ENCODE data around the gene CNTF.
"Not testable (repeated sequence)": the region's sequence is repeated elsewhere in the genome, so short reads cannot be mapped to it uniquely, and the experiment has no call there.

CNTF gene, protein sequence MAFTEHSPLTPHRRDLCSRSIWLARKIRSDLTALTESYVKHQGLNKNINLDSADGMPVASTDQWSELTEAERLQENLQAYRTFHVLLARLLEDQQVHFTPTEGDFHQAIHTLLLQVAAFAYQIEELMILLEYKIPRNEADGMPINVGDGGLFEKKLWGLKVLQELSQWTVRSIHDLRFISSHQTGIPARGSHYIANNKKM

DNA sequence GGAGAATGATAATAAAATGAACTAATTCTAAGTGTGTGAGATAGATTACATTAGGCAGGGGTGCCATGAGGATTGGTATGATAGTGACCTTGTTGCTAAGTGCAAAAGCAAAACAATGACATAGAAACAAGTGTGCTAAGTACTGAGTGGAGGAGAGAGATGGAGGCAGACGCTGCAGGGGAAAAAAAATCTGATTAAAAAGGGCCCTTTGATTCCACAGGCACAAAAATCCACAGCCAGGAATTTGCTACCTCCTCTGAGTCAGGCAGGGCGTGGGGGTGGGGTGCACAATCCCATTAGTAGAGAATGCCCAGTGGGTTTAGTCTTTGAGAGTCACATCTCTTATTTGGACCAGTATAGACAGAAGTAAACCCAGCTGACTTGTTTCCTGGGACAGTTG lies at the start of gene CNTF:
CNTF (plus strand) TSS at position 322 of the 400 bp plus-strand sequence. CDS start 88 bp downstream, outside the sequence.
- no peak for DNase-seq (ENCODE audit: low read depth in 2 of 2)

DNA sequence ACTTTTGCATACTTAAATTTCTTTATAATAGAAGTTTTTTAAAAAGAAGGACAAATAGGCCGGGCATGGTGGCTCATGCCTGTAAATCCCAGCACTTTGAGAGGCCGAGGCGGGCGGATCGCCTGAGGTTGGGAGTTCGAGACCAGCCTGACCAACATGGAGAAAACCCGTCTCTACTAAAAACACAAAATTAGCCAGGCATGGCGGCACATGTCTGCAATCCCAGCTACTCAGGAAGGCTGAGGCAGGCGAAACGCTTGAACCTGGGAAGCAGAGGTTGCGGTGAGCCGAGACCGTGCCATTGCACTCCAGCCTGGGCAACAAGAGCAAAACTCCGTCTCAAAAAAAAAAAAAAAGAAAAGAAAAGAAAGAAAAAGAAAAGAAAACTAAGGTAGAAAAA lies 49.6 kb upstream of the CNTF start:
- not testable (repeated sequence) for DNase-seq (ENCODE audit: low read depth in 2 of 2)

DNA sequence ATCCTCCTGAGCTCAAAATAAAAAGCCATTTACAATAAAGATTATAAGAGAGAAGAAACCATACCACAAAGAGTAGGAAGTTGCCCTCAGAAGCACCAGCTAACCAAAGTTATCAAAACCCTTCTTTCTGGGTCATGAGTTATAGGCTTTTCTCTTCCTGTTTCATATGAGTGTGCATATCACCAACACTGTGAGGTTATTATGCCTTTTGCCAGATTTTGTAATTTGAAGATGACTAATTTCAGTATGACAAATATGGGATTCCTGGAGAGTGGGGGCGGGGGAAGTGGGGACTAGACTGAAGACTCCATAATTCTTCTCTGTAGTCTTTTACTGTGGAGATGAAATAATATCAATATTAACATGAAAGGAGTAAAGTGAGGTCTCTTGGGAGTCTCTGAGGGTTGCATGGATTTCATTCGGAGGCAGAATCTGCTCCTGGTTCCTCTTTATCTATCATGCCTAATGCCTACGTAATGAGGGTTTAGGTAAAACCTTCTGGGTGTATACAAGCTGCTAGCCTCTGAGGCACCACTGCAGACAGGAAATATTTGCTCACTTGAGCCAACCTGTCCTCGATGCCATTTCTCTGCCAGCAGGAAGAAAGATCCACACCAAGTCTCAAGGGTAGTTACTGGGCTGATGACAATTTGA lies 48.9 kb upstream of the CNTF start:
- peak; percentile 16 to 19 for DNase-seq (ENCODE audit: low read depth in 2 of 2)

DNA sequence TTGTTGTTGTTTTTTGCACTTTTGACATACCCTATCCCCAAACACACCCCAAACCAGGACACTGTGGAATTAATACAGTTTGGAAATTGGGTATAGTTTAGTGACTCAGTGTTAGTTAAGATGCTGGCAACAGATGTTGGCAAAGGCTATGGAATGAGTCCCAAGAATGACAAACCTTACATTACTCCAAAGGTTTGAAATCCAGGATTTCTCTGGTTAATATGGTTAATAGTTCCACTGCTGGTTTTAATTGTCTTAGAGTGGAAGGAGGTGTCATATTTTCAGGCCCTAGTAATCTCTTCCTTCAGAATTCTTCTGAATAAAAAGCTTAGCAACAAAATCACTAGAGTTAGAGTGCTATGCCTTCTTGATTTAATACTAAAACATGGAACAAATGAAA lies 47.6 kb upstream of the CNTF start:
- no peak for DNase-seq (ENCODE audit: low read depth in 2 of 2)

DNA sequence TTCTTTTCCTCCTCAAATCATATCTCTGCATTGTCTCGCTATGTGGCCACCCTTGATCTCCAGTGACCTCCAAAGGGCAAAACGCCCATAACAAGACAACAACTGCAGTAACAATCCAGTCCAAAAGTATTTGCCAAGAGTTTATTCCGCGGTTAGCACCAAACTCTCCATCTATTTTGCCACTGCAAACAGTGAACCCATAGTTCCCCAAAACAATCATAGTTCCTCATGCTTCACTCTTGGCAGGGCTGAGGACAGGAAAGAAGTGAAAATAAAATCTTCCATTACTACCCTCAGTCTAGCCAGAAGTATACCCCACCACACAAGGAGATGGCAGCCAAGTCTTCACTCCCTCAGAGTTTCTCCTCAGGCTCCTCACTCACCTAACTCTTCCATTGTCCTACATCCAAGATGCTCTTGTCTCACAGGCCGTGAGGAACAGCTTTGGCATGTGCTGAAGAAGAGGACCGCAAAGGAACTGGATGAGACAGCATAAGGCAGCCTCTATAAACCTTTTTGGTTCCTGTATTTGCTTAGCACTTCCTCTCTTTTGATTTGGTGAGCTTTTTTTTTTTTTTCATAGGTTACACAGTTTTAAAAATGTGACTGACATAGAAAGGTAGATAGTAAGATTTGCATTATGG lies 47.0 kb upstream of the CNTF start, which contains the start of gene LPXN:
LPXN (minus strand) TSS at position 480 of the 644 bp plus-strand sequence; CDS start at position 396, 84 bp downstream.
- DNase-seq (ENCODE audit: low read depth in 2 of 2), result peak; percentile 12 to 18

DNA sequence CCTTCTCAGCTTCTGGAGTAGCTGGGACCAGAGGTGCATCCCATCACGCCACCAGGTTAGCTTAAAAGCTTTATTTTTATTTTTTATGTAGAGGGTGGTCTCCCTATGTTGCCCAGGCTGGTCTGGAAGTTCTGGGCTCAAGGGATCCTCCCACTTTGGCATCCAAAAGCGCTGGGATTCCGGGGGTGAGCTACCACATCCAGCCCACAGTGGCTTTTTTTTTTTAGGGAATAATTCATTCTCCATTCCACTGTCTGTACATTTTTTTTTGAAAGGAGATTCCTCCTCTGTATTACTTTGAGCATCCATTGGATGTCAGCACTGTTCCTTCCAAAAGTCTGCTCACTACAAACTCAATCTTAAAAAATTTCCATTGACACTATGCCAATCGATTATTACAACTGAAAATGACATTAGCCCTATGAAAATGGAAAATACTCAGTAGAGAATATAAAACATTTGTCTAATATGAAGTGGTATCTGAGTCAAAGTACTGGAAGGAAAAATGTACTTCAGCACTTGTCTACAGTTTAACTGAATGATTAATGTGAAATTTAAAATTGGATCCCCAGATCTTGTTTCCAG lies 45.5 kb upstream of the CNTF start:
- no peak for DNase-seq (ENCODE audit: low read depth in 2 of 2)

DNA sequence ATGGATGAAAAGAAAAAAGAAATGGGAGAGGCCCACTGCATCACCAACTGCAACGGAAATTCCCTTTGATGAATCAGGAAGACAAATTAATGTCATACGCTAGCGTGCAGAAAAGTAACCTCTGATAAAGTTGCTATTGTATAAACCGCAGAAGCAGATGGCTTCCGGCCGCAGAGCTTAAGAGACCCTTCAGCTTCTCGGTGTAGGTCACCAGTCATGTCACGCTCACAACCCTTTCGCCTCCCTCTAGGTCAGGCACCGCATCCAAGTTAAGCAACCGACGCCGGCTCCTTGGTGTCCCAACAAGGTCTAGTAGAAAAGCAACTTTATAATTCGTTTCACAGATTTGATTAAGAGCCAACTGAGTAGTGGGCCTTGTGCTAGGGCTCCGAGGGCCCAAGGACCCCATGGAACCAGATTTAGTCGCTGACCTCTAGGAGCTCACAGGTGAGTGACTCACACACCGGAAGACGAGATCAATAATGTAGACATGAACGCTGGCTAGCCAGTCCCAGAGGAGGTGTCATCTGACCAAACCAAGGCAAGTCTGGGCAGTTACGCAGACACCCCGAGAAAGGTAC lies 44.8 kb upstream of the CNTF start:
- peak; percentile 53 for DNase-seq (ENCODE audit: low read depth in 2 of 2)

DNA sequence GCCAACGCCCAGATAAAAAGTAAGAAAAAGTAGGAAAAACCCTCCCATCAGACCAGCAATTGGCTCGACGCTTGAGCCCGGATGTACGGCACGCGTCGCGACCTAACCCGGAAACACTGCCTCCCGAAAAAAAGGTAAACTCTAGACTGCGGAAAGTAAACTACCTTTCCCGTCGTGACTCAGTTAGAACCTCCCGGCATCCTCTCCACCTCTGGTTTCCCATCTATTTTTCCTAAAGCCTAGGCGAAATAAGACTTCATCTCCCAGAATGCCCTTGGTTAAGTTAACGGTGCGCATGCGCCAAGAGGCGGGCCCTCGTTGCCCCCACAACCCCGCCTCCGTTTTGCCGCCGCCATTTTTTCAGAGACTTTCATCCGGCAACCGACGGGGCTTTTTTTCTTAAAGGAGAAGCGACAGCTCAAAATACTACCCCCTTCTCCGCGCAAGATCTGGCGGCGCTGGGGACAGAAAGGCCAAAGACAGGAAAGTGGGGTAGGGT lies 44.3 kb upstream of the CNTF start:
- peak; percentile 79 to 86 for DNase-seq (ENCODE audit: low read depth in 2 of 2)

DNA sequence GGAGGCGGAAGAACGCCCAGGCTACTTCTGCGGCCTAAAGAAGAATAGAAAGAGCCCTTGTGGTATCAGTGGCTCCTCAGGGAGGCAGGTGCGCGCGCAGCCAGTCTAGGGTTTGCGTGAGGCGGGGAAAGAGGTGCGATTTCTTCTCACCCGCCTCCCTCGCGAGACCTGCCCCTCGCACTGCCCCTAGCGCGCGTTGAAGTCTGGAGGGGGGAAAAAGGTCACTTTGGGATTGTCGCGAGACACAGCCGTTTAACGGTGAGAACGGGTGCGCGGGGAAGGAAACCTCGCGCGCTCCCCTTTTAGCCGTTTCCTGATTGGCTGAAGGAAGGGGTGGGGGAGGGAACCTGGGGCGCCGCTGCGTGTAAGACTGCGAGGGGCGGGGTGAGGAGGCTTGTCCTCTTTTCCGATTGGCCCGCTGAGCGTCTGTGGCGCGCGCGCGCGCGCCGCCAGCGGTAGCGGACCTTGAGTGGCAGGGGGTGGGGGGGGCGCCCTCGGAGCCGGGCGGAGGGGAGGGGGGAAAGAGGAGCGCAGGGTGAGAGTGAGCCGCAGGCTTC lies 43.8 kb upstream of the CNTF start, which contains the start of gene ZFP91:
ZFP91 (plus strand) TSS at position 429 of the 557 bp plus-strand sequence. CDS start 219 bp downstream, outside the sequence.
- DNase-seq (ENCODE audit: low read depth in 2 of 2), result peak; percentile 92 to 93

DNA sequence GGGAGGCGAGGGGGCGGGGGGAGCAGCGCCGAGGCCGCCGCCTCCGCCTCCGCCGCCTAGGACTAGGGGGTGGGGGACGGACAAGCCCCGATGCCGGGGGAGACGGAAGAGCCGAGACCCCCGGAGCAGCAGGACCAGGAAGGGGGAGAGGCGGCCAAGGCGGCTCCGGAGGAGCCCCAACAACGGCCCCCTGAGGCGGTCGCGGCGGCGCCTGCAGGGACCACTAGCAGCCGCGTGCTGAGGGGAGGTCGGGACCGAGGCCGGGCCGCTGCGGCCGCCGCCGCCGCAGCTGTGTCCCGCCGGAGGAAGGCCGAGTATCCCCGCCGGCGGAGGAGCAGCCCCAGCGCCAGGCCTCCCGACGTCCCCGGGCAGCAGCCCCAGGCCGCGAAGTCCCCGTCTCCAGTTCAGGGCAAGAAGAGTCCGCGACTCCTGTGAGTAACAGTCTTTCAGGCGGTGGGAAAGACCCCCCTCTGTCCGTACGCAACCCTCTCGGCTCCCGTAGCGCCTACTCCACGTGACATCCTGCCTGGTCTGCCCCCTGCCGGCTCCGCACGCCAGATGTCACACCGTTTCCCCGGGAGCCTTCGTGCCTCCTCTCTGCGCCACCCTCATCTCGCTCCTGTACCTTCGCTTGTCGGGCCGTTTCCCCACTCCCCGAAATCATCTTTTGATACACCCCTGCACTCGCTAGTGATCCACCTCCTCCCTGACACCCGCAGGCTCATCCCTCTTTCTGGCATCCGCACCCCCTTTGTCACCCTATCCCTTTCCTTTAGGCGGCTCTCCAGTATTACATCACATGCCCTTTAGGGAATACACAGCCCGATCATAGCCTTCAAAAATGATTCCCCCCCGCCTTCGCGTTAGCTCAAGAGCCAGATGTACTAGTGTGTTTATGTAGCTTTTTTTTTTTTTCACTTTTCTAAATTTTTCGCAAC lies 43.0 kb upstream of the CNTF start:
- DNase-seq (ENCODE audit: low read depth in 2 of 2), result peak; percentile 85 to 87

DNA sequence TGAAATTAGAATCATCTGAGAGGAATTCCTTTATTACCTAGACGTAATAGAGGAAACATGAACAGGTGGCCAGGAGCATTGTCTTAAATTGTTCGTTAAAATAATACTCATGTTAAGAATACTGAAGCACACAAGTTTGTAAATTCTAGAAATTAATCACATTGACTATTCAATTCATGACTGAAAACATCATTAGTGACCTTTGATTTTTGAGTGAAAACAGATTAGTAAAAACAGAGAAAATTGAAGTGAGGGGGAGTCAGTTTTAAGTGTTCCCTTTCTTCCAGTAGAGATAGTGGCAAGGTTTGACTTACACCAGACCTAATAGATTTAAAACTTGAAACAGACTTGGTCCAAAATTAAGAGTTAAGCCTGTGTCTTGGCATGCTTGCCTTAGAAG lies 42.2 kb upstream of the CNTF start:
- no peak for DNase-seq (ENCODE audit: low read depth in 2 of 2)

DNA sequence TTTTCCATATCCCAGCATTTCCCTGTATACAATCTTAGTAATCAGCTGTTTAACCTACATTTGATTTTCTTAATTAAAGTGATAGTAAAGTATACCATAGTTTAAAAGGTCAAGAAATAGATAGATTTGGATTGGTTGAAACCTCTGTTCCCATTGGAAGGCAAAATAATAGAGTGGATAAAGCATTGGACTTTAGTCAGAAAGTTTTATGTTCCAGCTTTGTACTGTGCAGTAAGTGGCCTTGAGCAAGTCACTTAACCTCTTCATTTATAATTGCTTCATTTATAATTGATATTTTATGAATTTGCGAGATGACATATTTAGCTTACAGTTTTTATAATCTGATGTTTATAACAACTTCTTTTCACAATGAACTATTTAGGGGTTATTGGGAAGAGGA lies 40.0 kb upstream of the CNTF start:
- DNase-seq (ENCODE audit: low read depth in 2 of 2), result no peak

DNA sequence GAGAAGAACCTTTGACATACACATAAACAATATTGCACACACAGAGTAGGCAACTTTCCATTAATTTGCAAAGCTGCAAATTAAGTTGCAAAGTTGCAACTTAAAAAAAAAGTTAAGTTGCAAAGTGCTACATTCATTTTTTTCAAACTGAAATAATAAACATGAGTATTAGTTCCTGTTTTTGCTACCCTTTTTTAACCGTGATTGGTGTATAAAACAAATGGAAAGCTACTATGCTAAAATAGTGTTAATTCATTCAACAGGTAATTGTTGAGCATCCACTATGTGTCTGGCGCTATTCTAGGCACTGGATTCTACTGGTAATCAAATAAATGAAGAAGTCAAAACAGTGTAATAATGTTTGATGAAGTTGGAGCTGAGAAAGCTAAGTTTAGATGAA lies 35.5 kb upstream of the CNTF start:
- DNase-seq (ENCODE audit: low read depth in 2 of 2), result no peak

DNA sequence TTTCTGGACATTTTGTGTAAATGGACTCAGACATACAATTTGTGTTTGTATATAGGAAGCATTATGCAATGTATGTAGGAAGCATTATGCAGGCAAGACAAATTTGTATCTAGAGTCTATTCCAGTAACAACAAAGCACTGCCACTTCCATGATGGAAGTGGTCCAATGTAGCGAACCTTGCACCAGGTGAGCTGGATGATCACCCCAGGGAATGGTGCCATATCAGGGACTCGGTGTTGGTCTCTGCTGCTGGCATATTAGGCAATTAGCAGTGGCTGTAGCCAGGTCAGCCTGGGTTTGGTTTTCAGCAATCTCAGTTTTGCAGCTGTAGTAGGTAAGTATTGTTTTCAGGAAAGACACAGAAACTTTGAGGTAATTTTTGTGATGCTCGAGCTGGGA lies 30.8 kb upstream of the CNTF start:
- no peak for DNase-seq (ENCODE audit: low read depth in 2 of 2)

DNA sequence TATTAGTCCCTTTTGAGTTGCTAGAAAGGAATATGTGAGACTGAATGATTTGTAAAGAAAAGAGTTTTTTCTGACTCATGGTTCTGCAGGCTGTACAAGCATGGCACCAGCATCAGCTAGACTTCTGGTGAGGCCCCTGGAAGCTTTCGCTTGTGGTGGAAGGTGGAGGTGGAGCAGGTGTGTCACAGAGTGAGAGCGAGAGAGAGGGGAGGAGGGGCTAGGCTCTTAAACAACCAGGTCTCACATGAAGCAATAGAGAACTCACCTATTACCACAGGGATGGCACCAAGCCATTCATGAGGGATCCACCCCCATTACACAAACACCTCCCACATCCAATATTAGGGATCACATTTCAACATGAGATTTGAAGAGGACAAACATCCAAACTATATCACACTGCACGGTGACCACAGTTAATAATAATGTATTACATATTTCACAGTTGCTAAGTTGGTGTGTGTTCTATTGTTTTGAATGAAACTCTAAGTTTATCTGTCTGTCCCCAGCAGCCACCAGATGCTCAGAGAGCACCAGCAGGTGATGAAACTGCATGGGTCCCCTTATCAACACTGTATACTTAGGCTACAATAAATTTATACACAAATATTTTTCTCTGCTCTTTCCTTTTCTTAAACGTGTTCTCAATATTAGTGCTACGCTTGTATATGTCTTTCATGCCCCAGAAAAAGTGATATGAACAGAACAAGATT lies 29.5 kb upstream of the CNTF start:
- no peak for DNase-seq (ENCODE audit: low read depth in 2 of 2)

DNA sequence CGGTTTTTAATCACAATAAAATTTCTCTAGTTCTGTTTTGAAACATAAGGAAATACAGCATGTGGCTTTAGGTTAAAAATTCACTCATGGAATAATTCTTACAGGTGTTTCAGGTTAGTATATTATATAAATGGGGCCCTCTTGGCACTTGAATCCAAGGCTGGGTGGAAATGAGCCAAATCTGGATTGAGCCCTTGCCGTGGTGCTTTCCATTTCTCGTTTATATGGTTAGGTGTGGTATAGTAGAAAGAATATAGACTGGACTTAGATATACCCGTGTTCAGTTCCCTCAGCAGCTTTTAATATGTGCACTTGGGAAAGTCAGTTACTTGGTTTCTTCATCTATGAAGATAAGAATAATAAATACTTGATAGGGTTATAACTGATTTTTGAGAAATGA lies 27.6 kb upstream of the CNTF start:
- DNase-seq (ENCODE audit: low read depth in 2 of 2), result no peak

DNA sequence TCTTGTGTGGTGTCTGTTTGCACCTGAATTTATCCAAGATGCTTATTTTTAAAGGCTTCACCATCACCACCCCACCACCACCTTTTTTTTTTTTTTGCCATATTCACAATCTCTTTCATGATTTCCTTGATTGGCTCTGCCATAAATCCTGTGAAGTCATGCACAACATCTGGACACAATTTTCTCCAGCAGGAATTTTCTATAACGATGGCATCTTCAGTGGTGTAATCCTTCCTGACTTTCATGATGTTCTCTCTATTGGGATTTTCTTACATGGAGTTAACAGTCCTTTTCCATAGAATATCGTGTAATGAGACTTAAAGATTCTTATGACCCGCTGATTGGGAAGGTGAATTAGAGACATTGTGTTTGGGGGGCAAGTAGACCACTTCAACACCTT lies 25.8 kb upstream of the CNTF start:
- DNase-seq (ENCODE audit: low read depth in 2 of 2), result no peak

DNA sequence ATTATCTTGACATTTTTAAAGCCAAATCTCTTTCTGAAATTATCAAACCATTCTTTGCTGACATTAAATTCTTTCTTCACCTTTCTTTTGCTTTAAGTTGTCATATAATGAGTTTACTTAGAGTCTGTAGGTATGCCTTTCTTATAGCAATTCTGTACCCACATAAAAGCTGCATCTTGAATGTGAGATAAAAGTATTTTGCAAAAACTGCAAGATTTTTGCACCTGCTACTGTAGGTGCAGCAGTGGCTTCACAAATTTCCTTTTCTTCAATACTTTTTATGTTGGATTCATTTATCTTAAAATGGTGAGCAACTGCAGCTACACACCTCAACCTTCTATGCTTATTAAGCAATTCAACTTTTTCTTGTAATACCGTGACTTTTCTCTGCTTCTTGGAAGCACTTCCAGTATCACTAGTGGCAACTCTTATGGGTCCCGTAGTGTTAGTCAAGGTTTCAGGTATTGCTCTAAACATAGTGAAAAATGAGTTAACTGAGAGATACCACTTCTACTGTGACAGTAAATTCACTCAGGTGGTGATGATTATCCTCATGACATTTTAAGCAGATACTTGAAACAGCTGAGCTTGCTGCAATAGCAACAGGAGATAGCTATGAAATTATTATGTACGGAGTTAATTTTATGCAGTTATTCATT lies 24.9 kb upstream of the CNTF start:
- no peak for DNase-seq (ENCODE audit: low read depth in 2 of 2)

DNA sequence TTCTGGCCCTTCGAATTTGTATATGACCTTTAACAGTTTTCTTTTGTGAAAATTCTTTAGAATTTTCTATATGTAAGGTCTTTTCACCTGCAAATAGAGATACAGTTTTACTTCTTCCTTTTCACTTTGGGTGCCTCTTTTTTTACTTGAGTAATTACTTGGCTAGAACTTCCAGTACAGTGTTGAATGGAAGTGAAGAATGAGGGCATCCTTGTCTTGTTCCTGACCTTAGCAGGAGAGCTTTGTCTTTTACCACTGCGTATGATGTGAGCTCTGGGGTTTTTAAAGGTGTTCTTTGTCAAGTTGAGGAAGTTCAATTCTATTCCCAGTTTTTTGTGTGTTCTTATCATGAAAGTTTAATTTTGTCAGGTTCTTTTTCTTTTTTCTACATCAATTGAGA lies 22.0 kb upstream of the CNTF start:
- no peak for DNase-seq (ENCODE audit: low read depth in 2 of 2)

Measured in stimulated activated CD8-positive, alpha-beta memory T cell treated with anti-CD3 and anti-CD28 coated beads, Interleukin-7, amount 100 ng/mL, for 1 hour (primary cell).